ENCODE measurements around the gene MPI.

DNA sequence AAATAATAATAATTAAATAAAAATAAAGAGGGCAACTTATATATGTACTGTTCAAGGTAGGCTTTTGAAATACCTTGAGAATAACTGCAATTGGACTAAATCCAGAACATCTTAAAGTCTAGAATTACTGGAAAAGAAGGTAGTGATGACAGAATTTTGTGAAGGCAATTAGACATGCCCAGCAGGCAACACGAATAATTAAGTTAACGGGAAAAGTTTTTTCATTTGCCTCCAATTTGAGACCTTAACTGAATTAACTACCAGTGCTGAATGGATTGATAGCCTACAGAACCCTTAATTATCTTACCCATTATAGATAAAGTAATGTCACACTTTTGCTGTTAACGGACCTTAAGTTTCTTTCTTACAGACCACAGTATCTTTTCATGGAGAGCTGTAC lies 34.7 kb downstream of the MPI start:
- TF ChIP-seq, protein P1, sequence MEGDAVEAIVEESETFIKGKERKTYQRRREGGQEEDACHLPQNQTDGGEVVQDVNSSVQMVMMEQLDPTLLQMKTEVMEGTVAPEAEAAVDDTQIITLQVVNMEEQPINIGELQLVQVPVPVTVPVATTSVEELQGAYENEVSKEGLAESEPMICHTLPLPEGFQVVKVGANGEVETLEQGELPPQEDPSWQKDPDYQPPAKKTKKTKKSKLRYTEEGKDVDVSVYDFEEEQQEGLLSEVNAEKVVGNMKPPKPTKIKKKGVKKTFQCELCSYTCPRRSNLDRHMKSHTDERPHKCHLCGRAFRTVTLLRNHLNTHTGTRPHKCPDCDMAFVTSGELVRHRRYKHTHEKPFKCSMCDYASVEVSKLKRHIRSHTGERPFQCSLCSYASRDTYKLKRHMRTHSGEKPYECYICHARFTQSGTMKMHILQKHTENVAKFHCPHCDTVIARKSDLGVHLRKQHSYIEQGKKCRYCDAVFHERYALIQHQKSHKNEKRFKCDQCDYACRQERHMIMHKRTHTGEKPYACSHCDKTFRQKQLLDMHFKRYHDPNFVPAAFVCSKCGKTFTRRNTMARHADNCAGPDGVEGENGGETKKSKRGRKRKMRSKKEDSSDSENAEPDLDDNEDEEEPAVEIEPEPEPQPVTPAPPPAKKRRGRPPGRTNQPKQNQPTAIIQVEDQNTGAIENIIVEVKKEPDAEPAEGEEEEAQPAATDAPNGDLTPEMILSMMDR (IDR thresholded peaks at IDR 0.05; ENCODE audit: low read depth, low read length, missing input control): no peak
- TF ChIP-seq RXRA (IDR thresholded peaks at IDR 0.05) (no peak), NR2F2 (IDR thresholded peaks at IDR 0.05) (no peak), YY1 (IDR thresholded peaks at IDR 0.05) (no peak), TAF1 (conservative IDR thresholded peaks at IDR 0.05) (no peak), HNF4A (conservative IDR thresholded peaks at IDR 0.05) (no peak), RAD21 (IDR thresholded peaks at IDR 0.05) (no peak), GABPA (IDR thresholded peaks at IDR 0.05 in 1 of 2, conservative IDR thresholded peaks at IDR 0.05 in 1 of 2) (no peak), EGR1 (IDR thresholded peaks at IDR 0.05; ENCODE audit: low read depth in 2 of 2) (no peak), JUND (IDR thresholded peaks at IDR 0.05) (no peak)
- TF ChIP-seq, protein P2, sequence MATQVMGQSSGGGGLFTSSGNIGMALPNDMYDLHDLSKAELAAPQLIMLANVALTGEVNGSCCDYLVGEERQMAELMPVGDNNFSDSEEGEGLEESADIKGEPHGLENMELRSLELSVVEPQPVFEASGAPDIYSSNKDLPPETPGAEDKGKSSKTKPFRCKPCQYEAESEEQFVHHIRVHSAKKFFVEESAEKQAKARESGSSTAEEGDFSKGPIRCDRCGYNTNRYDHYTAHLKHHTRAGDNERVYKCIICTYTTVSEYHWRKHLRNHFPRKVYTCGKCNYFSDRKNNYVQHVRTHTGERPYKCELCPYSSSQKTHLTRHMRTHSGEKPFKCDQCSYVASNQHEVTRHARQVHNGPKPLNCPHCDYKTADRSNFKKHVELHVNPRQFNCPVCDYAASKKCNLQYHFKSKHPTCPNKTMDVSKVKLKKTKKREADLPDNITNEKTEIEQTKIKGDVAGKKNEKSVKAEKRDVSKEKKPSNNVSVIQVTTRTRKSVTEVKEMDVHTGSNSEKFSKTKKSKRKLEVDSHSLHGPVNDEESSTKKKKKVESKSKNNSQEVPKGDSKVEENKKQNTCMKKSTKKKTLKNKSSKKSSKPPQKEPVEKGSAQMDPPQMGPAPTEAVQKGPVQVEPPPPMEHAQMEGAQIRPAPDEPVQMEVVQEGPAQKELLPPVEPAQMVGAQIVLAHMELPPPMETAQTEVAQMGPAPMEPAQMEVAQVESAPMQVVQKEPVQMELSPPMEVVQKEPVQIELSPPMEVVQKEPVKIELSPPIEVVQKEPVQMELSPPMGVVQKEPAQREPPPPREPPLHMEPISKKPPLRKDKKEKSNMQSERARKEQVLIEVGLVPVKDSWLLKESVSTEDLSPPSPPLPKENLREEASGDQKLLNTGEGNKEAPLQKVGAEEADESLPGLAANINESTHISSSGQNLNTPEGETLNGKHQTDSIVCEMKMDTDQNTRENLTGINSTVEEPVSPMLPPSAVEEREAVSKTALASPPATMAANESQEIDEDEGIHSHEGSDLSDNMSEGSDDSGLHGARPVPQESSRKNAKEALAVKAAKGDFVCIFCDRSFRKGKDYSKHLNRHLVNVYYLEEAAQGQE (IDR thresholded peaks at IDR 0.05): no peak
- TF ChIP-seq, protein P3, sequence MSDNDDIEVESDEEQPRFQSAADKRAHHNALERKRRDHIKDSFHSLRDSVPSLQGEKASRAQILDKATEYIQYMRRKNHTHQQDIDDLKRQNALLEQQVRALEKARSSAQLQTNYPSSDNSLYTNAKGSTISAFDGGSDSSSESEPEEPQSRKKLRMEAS (IDR thresholded peaks at IDR 0.05): no peak
- TF ChIP-seq, protein P4, sequence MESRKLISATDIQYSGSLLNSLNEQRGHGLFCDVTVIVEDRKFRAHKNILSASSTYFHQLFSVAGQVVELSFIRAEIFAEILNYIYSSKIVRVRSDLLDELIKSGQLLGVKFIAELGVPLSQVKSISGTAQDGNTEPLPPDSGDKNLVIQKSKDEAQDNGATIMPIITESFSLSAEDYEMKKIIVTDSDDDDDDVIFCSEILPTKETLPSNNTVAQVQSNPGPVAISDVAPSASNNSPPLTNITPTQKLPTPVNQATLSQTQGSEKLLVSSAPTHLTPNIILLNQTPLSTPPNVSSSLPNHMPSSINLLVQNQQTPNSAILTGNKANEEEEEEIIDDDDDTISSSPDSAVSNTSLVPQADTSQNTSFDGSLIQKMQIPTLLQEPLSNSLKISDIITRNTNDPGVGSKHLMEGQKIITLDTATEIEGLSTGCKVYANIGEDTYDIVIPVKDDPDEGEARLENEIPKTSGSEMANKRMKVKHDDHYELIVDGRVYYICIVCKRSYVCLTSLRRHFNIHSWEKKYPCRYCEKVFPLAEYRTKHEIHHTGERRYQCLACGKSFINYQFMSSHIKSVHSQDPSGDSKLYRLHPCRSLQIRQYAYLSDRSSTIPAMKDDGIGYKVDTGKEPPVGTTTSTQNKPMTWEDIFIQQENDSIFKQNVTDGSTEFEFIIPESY (IDR thresholded peaks at IDR 0.05): no peak
- TF ChIP-seq, protein P5, sequence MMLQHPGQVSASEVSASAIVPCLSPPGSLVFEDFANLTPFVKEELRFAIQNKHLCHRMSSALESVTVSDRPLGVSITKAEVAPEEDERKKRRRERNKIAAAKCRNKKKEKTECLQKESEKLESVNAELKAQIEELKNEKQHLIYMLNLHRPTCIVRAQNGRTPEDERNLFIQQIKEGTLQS (IDR thresholded peaks at IDR 0.05): no peak

Measured in liver (tissue), 3 donors.